Stomach smooth muscle (tissue), 2 donors: ENCODE data around the gene DNM2.
"Not testable (repeated sequence)": the region's sequence is repeated elsewhere in the genome, so short reads cannot be mapped to it uniquely, and the experiment has no call there.

Experiments used
- H3K27ac ChIP-seq: one replicate; pipeline ENCODE4 v1.7.0; 2013; ENCODE audit warnings: mild to moderate bottlenecking, low read length, inconsistent platforms
- H3K27me3 ChIP-seq, 2 donors: one replicate each; pipeline ENCODE4 v1.7.0; 2013; ENCODE audit warnings: low read length in 2 of 2; ENCODE audit not compliant: insufficient read depth in 2 of 2, control insufficient read depth in 1 of 2
- H3K36me3 ChIP-seq, 2 donors: one replicate each; pipeline ENCODE4 v1.7.0; 2013; ENCODE audit warnings: low read length in 2 of 2; ENCODE audit not compliant: control insufficient read depth in 2 of 2, insufficient read depth in 2 of 2
- H3K4me1 ChIP-seq: one replicate; pipeline ENCODE4 v1.7.0; 2013; ENCODE audit warnings: low read length; ENCODE audit not compliant: control insufficient read depth, insufficient read depth
- H3K4me3 ChIP-seq, 2 donors: one replicate each; pipeline ENCODE4 v1.7.0; 2013; ENCODE audit warnings: low read length in 2 of 2
- H3K9ac ChIP-seq, 2 donors: one replicate each; pipeline ENCODE4 v1.7.0; 2013; ENCODE audit warnings: low read length in 2 of 2, mild to moderate bottlenecking in 1 of 2
- H3K9me3 ChIP-seq, 2 donors: one replicate each; pipeline ENCODE4 v1.7.0; 2013; ENCODE audit warnings: low read length in 2 of 2; ENCODE audit not compliant: control insufficient read depth in 2 of 2
- donor health status: healthy.
- donor health status: Pancreatic carcinoma.

Gene DNM2

GRCh38 chr19:10868872-10869547 lies 151.1 kb downstream of the DNM2 start:
- no peaks in the 10 kb centered on the region for H3K9me3 ChIP-seq
- H3K9ac ChIP-seq: no peak overlapping the region
- H3K27me3 ChIP-seq: no peaks in the 10 kb centered on the region
- no peaks in the 10 kb centered on the region for H3K36me3 ChIP-seq
- peaks cover 18% of the 10 kb centered on the region for H3K4me1 ChIP-seq
- H3K4me3 ChIP-seq: no peak overlapping the region
- H3K27ac ChIP-seq: no peak overlapping the region

- H3K9ac ChIP-seq, H3K27ac ChIP-seq, H3K36me3 ChIP-seq, H3K4me3 ChIP-seq, H3K27me3 ChIP-seq, H3K9me3 ChIP-seq: not testable (repeated sequence)
- H3K4me1 ChIP-seq: peaks cover 13% of the 10 kb centered on the region
Observed at GRCh38 chr19:10869872-10870311, 152.0 kb downstream of the DNM2 start.

- Histone ChIP-seq H3K9me3 (no peaks in the 10 kb centered on the region), H3K27ac (peak overlapping the region; percentile 82), H3K9ac (peak overlapping the region; percentile 74 to 80), H3K27me3 (no peaks in the 10 kb centered on the region), H3K36me3 (no peaks in the 10 kb centered on the region), H3K4me3 (peak overlapping the region; percentile 77 to 80), H3K4me1 (peaks cover 14% of the 10 kb centered on the region)
Observed at GRCh38 chr19:10870501-10870954, 152.6 kb downstream of the DNM2 start.

GRCh38 chr19:10870955-10871603 lies 153.2 kb downstream of the DNM2 start, which contains the start of gene CARM1:
Gene CARM1 (plus strand): TSS chr19:10871553. CDS start chr19:10871703, 150 bp downstream.
- no peaks in the 10 kb centered on the region for H3K27me3 ChIP-seq
- peaks cover 14% of the 10 kb centered on the region for H3K4me1 ChIP-seq
- no peaks in the 10 kb centered on the region for H3K9me3 ChIP-seq
- peak within 1 kb of the TSS; percentile 78 to 80 for H3K4me3 ChIP-seq
- peak within 1 kb of the TSS; percentile 74 to 80 for H3K9ac ChIP-seq
- H3K36me3 ChIP-seq: no peaks in the 10 kb centered on the region
- H3K27ac ChIP-seq: peak within 1 kb of the TSS; percentile 82

- peaks cover 19% of the 10 kb centered on the region for H3K4me1 ChIP-seq
- peak overlapping the region; percentile 60 to 78 for H3K9ac ChIP-seq
- no peaks in the 10 kb centered on the region for H3K9me3 ChIP-seq
- H3K36me3 ChIP-seq: no peaks in the 10 kb centered on the region
- no peaks in the 10 kb centered on the region for H3K27me3 ChIP-seq
- H3K27ac ChIP-seq: peak overlapping the region; percentile 55
- H3K4me3 ChIP-seq: peak overlapping the region; percentile 52 to 78
Observed at GRCh38 chr19:10871711-10872545, 154.0 kb downstream of the DNM2 start.

- peaks cover 21% of the 10 kb centered on the region for H3K4me1 ChIP-seq
- H3K36me3 ChIP-seq: no peaks in the 10 kb centered on the region
- peak overlapping the region; percentile 60 to 78 for H3K9ac ChIP-seq
- no peaks in the 10 kb centered on the region for H3K27me3 ChIP-seq
- H3K9me3 ChIP-seq: no peaks in the 10 kb centered on the region
- H3K4me3 ChIP-seq: peak overlapping the region; percentile 52 to 78
- peak overlapping the region; percentile 55 for H3K27ac ChIP-seq
Observed at GRCh38 chr19:10872546-10873107, 154.7 kb downstream of the DNM2 start.

GRCh38 chr19:10874024-10874423 lies 156.1 kb downstream of the DNM2 start:
- Histone ChIP-seq H3K27ac (no peak overlapping the region), H3K4me3 (no peak overlapping the region), H3K36me3 (no peaks in the 10 kb centered on the region), H3K27me3 (no peaks in the 10 kb centered on the region), H3K9me3 (no peaks in the 10 kb centered on the region), H3K9ac (no peak overlapping the region), H3K4me1 (peaks cover 25% of the 10 kb centered on the region)

GRCh38 chr19:10876459-10877240 lies 158.8 kb downstream of the DNM2 start:
- H3K27ac ChIP-seq: no peak overlapping the region
- H3K36me3 ChIP-seq: no peaks in the 10 kb centered on the region
- H3K9me3 ChIP-seq: no peaks in the 10 kb centered on the region
- H3K4me1 ChIP-seq: peaks cover 30% of the 10 kb centered on the region
- no peak overlapping the region for H3K9ac ChIP-seq
- no peaks in the 10 kb centered on the region for H3K27me3 ChIP-seq
- no peak overlapping the region for H3K4me3 ChIP-seq

- not testable (repeated sequence) for H3K36me3 ChIP-seq, H3K9me3 ChIP-seq, H3K9ac ChIP-seq, H3K27ac ChIP-seq, H3K27me3 ChIP-seq, H3K4me3 ChIP-seq
- peaks cover 34% of the 10 kb centered on the region for H3K4me1 ChIP-seq
Observed at GRCh38 chr19:10877608-10878007, 159.7 kb downstream of the DNM2 start.

GRCh38 chr19:10878253-10878652 lies 160.4 kb downstream of the DNM2 start:
- H3K4me1 ChIP-seq: peaks cover 29% of the 10 kb centered on the region
- H3K9ac ChIP-seq: no peak overlapping the region
- no peak overlapping the region for H3K27ac ChIP-seq
- H3K4me3 ChIP-seq: no peak overlapping the region
- no peaks in the 10 kb centered on the region for H3K9me3 ChIP-seq
- H3K27me3 ChIP-seq: no peaks in the 10 kb centered on the region
- H3K36me3 ChIP-seq: no peaks in the 10 kb centered on the region
